Caco-2 (cell line): ENCODE data around the gene TMEM80. TPM values are rescaled to one million over a fixed set of nuclear protein-coding genes. Genes with fewer than 3 reads are reported as not detected.

Experiments
- BruUV-seq: library from RNA; stranded (reverse); fragments of 400-500 nt; replicated peaks from 2 replicates; lab custom pipeline; 2021; lab: Mats Ljungman, UMichigan
- CTCF ChIA-PET: fragments of 300-600 bp; sonication (Branson Sonifier 250); formaldehyde crosslinking; loops from one replicate; lab custom pipeline; 2022; ENCODE audit warnings: antibody characterized with exemption; lab: Charles Lee
- POLR2A ChIA-PET: fragments of 300-600 bp; sonication (Branson Sonifier 250); formaldehyde crosslinking; loops from one replicate; lab custom pipeline; 2022; ENCODE audit warnings: antibody characterized with exemption; lab: Charles Lee
- DNase-seq, 2 experiments: peaks; one replicate each; pipeline versions ENCODE4 v3.0.0 to v3.0.0-alpha.2; 2020 to 2022
- H3K27me3 ChIP-seq: replicated peaks from 2 replicates; pipeline ENCODE4 v1.6.0; 2011; ENCODE audit warnings: low read length; ENCODE audit not compliant: control insufficient read depth, insufficient read depth
- H3K36me3 ChIP-seq: 2 replicates; pipeline ENCODE4 v1.5.1; 2011; ENCODE audit warnings: low read length; ENCODE audit not compliant: control insufficient read depth, insufficient read depth
- H3K4me1 ChIP-seq: fragments of 250-450 bp; sonication (Bioruptor Pico); 2 replicates; pipeline ENCODE4 v1.5.1; 2020; ENCODE audit warnings: mild to moderate bottlenecking
- H3K4me3 ChIP-seq: 2 replicates; pipeline ENCODE4 v1.5.1; 2011; ENCODE audit warnings: low read depth, mild to moderate bottlenecking, control low read depth, low read length
- H3K9me3 ChIP-seq: fragments of 250-450 bp; sonication (Bioruptor Pico); 2 replicates; pipeline ENCODE4 v1.5.1; 2020; ENCODE audit warnings: mild to moderate bottlenecking, moderate library complexity
- H3K27ac Mint-ChIP-seq: one replicate; pipeline ENCODE4 v1.8.0; 2022; ENCODE audit warnings: mixed read lengths; ENCODE audit not compliant: unreplicated experiment
- H3K27me3 Mint-ChIP-seq: one replicate; pipeline ENCODE4 v1.8.0; 2022; ENCODE audit warnings: mixed read lengths; ENCODE audit not compliant: insufficient read depth, unreplicated experiment
- H3K36me3 Mint-ChIP-seq: one replicate; pipeline ENCODE4 v1.8.0; 2022; ENCODE audit warnings: mild to moderate bottlenecking, mixed read lengths; ENCODE audit not compliant: insufficient read depth, unreplicated experiment
- H3K4me1 Mint-ChIP-seq: one replicate; pipeline ENCODE4 v1.8.0; 2022; ENCODE audit warnings: low read depth, mixed read lengths; ENCODE audit not compliant: unreplicated experiment
- H3K4me3 Mint-ChIP-seq: one replicate; pipeline ENCODE4 v1.8.0; 2022; ENCODE audit warnings: mild to moderate bottlenecking, moderate library complexity, mixed read lengths; ENCODE audit not compliant: unreplicated experiment
- H3K9me3 Mint-ChIP-seq: one replicate; pipeline ENCODE4 v1.8.0; 2022; ENCODE audit warnings: mixed read lengths; ENCODE audit not compliant: unreplicated experiment
- intact Hi-C: fragments of 100-400 bp; cut with micrococcal nuclease; formaldehyde crosslinking; loops from one replicate; pipeline ENCODE4 v1.10.0; 2022; ENCODE audit not compliant: unreplicated experiment
- total RNA-seq: library from RNA; stranded (reverse); gene quantifications from 2 replicates; pipeline ENCODE4 v1.2.3, GENCODE V29; 2022
- TF ChIP-seq, protein P1 (sequence below), 2 experiments: fragments of 200-600 bp in 1 of 2; IDR thresholded peaks; 1 replicate in 1 of 2; 2 replicates in 1 of 2; pipeline versions ENCODE4 v1.5.1 to v1.8.0; 2011 to 2022; ENCODE audit warnings: antibody characterized with exemption in 1 of 2, control low read depth in 1 of 2, inconsistent platforms in 1 of 2, low read depth in 1 of 2, low read length in 1 of 2, mild to moderate bottlenecking in 1 of 2, moderate library complexity in 1 of 2; ENCODE audit not compliant: insufficient read depth in 1 of 2, severe bottlenecking in 1 of 2, unreplicated experiment in 1 of 2

The TMEM80 gene
- total RNA-seq, 1 experiment from 2014 or later: 74.7 TPM

DNA sequence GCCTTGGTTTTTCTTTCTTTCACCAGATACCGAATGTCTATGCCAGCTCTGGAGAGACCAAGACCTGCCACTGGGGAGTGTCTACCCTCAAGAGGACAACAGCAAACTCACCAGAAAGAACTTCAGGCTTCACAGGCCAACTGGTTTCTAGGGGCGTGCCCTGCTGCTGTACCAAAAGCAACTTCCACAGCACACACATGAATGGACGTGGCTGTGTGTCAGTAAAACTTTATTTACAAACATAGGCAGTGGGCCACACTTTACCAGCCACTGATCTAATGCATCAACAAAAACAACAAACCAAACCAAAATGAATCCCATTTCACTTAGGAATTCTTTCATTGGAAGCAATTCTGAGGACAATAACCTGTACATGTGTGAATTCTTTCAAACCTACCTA lies 17.3 kb upstream of the TMEM80 start:
- H3K9me3 ChIP-seq: no peaks in the 10 kb centered on the region
- H3K36me3 ChIP-seq: peaks cover 7% of the 10 kb centered on the region
- Mint-ChIP-seq H3K36me3 (peaks cover 75% of the 10 kb centered on the region), H3K27me3 (no peaks in the 10 kb centered on the region), H3K27ac (no peak overlapping the region), H3K4me1 (no peaks in the 10 kb centered on the region), H3K4me3 (no peak overlapping the region), H3K9me3 (no peaks in the 10 kb centered on the region)
- no TSS peak for BruUV-seq
- H3K4me1 ChIP-seq: no peaks in the 10 kb centered on the region
- TF ChIP-seq, protein P1, sequence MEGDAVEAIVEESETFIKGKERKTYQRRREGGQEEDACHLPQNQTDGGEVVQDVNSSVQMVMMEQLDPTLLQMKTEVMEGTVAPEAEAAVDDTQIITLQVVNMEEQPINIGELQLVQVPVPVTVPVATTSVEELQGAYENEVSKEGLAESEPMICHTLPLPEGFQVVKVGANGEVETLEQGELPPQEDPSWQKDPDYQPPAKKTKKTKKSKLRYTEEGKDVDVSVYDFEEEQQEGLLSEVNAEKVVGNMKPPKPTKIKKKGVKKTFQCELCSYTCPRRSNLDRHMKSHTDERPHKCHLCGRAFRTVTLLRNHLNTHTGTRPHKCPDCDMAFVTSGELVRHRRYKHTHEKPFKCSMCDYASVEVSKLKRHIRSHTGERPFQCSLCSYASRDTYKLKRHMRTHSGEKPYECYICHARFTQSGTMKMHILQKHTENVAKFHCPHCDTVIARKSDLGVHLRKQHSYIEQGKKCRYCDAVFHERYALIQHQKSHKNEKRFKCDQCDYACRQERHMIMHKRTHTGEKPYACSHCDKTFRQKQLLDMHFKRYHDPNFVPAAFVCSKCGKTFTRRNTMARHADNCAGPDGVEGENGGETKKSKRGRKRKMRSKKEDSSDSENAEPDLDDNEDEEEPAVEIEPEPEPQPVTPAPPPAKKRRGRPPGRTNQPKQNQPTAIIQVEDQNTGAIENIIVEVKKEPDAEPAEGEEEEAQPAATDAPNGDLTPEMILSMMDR (IDR thresholded peaks at IDR 0.05; ENCODE audit: insufficient read depth in 1 of 2, low read depth in 1 of 2, low read length in 1 of 2, severe bottlenecking in 1 of 2, unreplicated experiment in 1 of 2): no peak
- intact Hi-C loops: no loop called here
- H3K27me3 ChIP-seq: no peaks in the 10 kb centered on the region
- DNase-seq: no peak
- ChIA-PET CTCF (no interaction called here), POLR2A (no interaction called here)
- H3K4me3 ChIP-seq: no peak overlapping the region

DNA sequence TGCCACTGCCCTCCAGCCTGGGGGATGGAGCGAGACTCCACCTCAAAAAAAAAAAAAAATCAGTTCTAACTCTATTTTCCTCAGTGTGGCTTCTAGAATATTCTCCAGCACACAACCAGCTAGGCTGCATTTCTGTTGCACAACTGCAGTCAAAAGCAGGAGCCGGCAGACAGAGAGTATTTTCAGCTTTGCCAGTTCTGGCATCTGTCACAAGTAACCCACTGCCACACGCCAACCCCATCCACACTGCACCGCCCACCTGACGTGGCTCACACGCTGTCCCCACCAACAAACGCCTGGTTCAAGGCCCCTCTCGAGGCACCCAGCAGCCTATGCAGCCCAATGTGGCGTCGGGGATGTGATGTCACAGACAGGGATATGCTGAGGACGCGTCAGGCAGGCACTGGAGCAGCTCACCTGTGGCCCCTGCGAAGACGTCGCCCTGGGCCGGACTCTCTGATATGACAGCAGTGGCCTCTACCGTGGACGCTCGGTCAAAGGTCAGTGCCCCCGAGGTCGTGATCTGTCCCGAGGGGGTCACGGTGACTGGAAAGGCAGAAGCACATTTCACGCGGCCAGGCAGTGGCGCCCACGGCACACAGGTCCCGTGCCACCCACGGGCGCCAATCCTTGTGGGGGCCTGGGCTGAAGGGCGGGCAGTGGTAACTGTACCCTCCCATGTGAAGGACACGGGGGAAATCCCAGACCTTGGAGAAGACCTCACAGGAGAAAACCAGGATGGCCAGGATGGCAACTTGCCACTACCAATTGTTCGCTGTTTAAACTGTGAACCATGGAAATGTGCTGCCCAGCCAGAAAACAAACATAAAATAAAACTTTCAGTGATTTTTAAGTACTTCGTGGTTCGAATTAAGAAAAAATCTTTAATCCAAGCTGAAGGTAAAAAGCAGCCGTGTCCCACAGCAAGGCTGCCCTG lies 16.1 kb upstream of the TMEM80 start:
- Mint-ChIP-seq H3K27ac (no peak overlapping the region), H3K4me3 (no peak overlapping the region), H3K27me3 (no peaks in the 10 kb centered on the region), H3K36me3 (peaks cover 75% of the 10 kb centered on the region), H3K4me1 (no peaks in the 10 kb centered on the region), H3K9me3 (no peaks in the 10 kb centered on the region)
- CTCF ChIA-PET: interaction anchor here (1.1 kb wide), 1 partner anchor 17 kb away, joined by 3 read pairs; the partner anchor contains the start of gene TMEM80
- no peaks in the 10 kb centered on the region for H3K4me1 ChIP-seq
- no TSS peak for BruUV-seq
- TF ChIP-seq, protein P1 (IDR thresholded peaks at IDR 0.05; ENCODE audit: insufficient read depth in 1 of 2, low read depth in 1 of 2, low read length in 1 of 2, severe bottlenecking in 1 of 2, unreplicated experiment in 1 of 2): no peak
- POLR2A ChIA-PET: no interaction called here
- intact Hi-C loops: no loop called here
- H3K4me3 ChIP-seq: no peak overlapping the region
- peaks cover 8% of the 10 kb centered on the region for H3K36me3 ChIP-seq
- H3K9me3 ChIP-seq: no peaks in the 10 kb centered on the region
- H3K27me3 ChIP-seq: no peaks in the 10 kb centered on the region
- DNase-seq: no peak

DNA sequence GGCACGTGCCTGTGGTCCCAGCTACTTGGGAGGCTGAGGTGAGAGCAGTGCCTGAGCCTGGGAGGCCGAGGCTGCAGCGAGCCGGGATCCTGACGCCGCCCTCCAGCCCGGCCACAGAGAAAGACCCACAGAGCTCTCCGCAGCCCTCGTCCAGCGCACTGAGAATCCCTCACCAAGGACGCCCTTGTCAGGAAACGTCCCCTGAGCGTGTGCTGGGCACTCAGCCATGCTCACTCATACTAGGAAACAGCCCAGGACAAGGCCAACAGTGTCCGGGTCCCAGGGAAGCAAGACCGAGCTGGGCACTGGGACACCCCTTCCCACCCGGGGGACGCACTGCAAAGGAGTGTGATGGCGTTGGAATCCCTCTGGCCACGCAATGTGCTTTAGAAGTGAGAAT lies 15.1 kb upstream of the TMEM80 start:
- Histone ChIP-seq H3K27me3 (no peaks in the 10 kb centered on the region), H3K4me3 (no peak overlapping the region), H3K36me3 (peaks cover 10% of the 10 kb centered on the region), H3K9me3 (no peaks in the 10 kb centered on the region), H3K4me1 (no peaks in the 10 kb centered on the region)
- intact Hi-C loops: no loop called here
- no peak overlapping the region for H3K4me3 Mint-ChIP-seq
- CTCF ChIA-PET: interaction anchor here (0.6 to 1.1 kb wide), 2 partner anchors 16 to 346 kb away, joined by 3 to 4 read pairs; partner anchors contain the start of gene TMEM80
- H3K27ac Mint-ChIP-seq: peak overlapping the region; percentile 39
- peaks cover 78% of the 10 kb centered on the region for H3K36me3 Mint-ChIP-seq
- DNase-seq: no peak
- POLR2A ChIA-PET: no interaction called here
- no TSS peak for BruUV-seq
- no peaks in the 10 kb centered on the region for H3K9me3 Mint-ChIP-seq
- H3K27me3 Mint-ChIP-seq: no peaks in the 10 kb centered on the region
- TF ChIP-seq, protein P1 (IDR thresholded peaks at IDR 0.05; ENCODE audit: insufficient read depth in 1 of 2, low read depth in 1 of 2, low read length in 1 of 2, severe bottlenecking in 1 of 2, unreplicated experiment in 1 of 2): no peak
- H3K4me1 Mint-ChIP-seq: no peaks in the 10 kb centered on the region
